Gastrocnemius medialis (tissue), 4 donors: ENCODE data around the gene RSPH6A. TPM values are rescaled to one million over a fixed set of nuclear protein-coding genes. Genes with fewer than 3 reads are reported as not detected.

ENCODE experiments used
- ATAC-seq, 2 donors: fragments of 150-250 bp; one replicate each; pipeline ENCODE4 v1.9.1; 2016
- DNase-seq, 2 donors: peaks; one replicate each; pipeline ENCODE4 v3.0.0-alpha.2; 2019
- H3K27ac ChIP-seq, 4 donors: fragments of 200-600 bp; sonication (generic); 1 replicate in 1 of 4; 2 replicates in 3 of 4; pipeline ENCODE4 v1.5.1; 2016 to 2018; ENCODE audit warnings: mild to moderate bottlenecking in 2 of 4, moderate library complexity in 1 of 4
- H3K27me3 ChIP-seq, 3 donors: fragments of 200-600 bp; sonication (generic) in 2 of 3; 1 replicate in 1 of 3; 2 replicates in 2 of 3; pipeline versions ENCODE4 v1.5.1 to v1.6.0; 2016 to 2019; ENCODE audit warnings: mild to moderate bottlenecking in 1 of 3, moderate library complexity in 1 of 3
- H3K36me3 ChIP-seq, 2 donors: fragments of 200-600 bp; sonication (generic) in 1 of 2; one replicate each; pipeline ENCODE4 v1.5.1; 2017 to 2018
- H3K4me1 ChIP-seq, 2 donors: fragments of 200-600 bp; sonication (generic) in 1 of 2; one replicate each; pipeline ENCODE4 v1.5.1; 2016 to 2017; ENCODE audit warnings: mild to moderate bottlenecking in 2 of 2
- H3K4me3 ChIP-seq, 4 donors: fragments of 200-600 bp; sonication (generic) in 3 of 4; 1 replicate in 1 of 4; 2 replicates in 3 of 4; pipeline ENCODE4 v1.5.1; 2016 to 2019; ENCODE audit warnings: mild to moderate bottlenecking in 2 of 4
- H3K9me3 ChIP-seq, 3 donors: fragments of 200-600 bp; sonication (generic) in 2 of 3; 1 replicate in 1 of 3; 2 replicates in 2 of 3; pipeline ENCODE4 v1.5.1; 2016 to 2019
- CTCF ChIP-seq, 5 experiments: fragments of 450-650 bp in 3 of 5; fragments of 200-600 bp in 2 of 5; sonication (generic) in 2 of 5; IDR thresholded peaks in 4 of 5; conservative IDR thresholded peaks in 1 of 5; 1 replicate in 4 of 5; 2 replicates in 1 of 5; pipeline ENCODE4 v1.5.1; 2016 to 2019; ENCODE audit warnings: antibody characterized with exemption in 5 of 5, mild to moderate bottlenecking in 3 of 5, moderate library complexity in 3 of 5
- POLR2A ChIP-seq, 2 donors: fragments of 450-650 bp; IDR thresholded peaks; one replicate each; pipeline ENCODE4 v1.6.1; 2017; ENCODE audit warnings: antibody characterized with exemption in 2 of 2, mild to moderate bottlenecking in 2 of 2, moderate library complexity in 2 of 2
- in situ Hi-C, 4 donors: fragments of 200-750 bp; cut with MboI; loops; one replicate each; pipeline versions ENCODE4 v1.15.0 to v1.8.0; 2017; ENCODE audit warnings: low sequenced_read_pairs in 4 of 4
- intact Hi-C: fragments of 100-400 bp; cut with DNase I; formaldehyde crosslinking; loops from one replicate; pipeline ENCODE4 v1.15.1; 2023; ENCODE audit warnings: low total_unique reads
- total RNA-seq, 4 donors: library from RNA; depleted of rRNA; stranded (reverse); fragments of >200 nt; gene quantifications; one replicate each; pipeline versions ENCODE4 v1.1.0 to v1.2.3, GENCODE V29; 2016

Gene RSPH6A
- total RNA-seq, 4 donors from 2014 or later = not detected

DNA sequence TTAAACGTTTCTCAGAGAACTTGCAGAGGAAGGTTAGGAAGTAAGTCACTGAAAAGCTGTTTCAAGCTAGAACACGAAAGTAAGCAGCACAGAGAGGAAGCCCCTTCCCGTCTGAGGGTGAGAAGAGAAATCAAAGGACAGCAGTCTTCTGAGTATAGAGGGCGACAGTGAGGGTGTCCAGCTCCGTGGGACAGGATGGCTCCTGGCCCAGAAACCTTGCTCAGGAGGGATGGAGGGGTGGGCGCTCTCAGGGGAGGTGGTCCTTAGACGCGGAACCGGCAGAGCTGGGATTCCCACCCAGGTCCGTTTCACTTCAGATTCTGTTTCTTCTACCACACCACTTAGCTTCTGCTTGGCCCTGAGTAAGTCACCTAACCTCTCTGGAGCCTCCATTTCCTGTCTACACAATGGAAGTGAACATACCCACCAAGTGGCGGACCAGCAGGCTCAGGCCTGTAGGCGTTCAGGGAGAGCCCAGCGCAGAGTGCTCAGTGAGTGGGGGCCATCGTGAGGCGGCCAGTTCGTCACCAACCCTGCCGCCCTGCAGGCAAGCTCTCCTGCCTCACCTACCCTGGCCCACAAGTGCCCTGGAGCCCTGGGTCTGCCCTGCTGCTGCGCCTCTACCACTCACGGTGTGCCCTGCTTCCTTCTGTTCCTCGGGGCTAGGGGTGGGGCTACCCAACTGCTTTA, 5.5 kb upstream of the RSPH6A start:
- H3K36me3 ChIP-seq = peaks cover 0 to 43% of the 10 kb centered on the region in 2 donors
- DNase-seq = no peak
- intact Hi-C loops = no loop called here
- in situ Hi-C loops = no loop called here
- H3K4me1 ChIP-seq = peaks cover 0 to 10% of the 10 kb centered on the region in 2 donors
- no peaks in the 10 kb centered on the region for H3K9me3 ChIP-seq
- no peak for ATAC-seq
- peaks cover 0 to 8% (median 5%) of the 10 kb centered on the region in 3 donors for H3K27me3 ChIP-seq
- TF ChIP-seq POLR2A (IDR thresholded peaks at IDR 0.05) = no peak
- no peak for TF ChIP-seq CTCF (IDR thresholded peaks at IDR 0.05 in 4 of 5, conservative IDR thresholded peaks at IDR 0.05 in 1 of 5)
- no peak overlapping the region for H3K27ac ChIP-seq
- no peak overlapping the region for H3K4me3 ChIP-seq

DNA sequence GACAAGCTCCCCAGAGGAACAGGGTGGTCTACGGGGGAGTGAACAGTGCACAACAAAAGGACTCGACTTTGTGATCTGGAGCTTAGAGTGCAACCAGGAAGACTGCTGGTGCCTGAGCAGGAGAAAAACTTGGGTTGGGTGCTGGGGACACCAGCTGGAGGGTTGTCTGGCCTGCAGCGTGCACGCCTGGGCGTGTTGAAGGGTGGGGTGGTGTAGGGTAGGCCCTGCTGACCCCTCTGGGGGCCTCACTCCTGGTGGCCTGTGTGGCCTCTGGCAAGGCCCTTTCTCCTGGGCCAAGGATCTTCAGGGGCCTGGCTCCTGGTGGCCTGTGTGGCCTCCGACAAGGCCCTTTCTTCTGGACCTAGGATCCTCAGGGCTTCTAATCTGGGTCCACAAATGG, 4.7 kb upstream of the RSPH6A start:
- H3K36me3 ChIP-seq = peaks cover 0 to 35% of the 10 kb centered on the region in 2 donors
- no peak for TF ChIP-seq POLR2A (IDR thresholded peaks at IDR 0.05)
- TF ChIP-seq CTCF (IDR thresholded peaks at IDR 0.05 in 4 of 5, conservative IDR thresholded peaks at IDR 0.05 in 1 of 5) = no peak
- peaks cover 0 to 11% (median 5%) of the 10 kb centered on the region in 3 donors for H3K27me3 ChIP-seq
- no peak for DNase-seq
- in situ Hi-C loops = no loop called here
- no peaks in the 10 kb centered on the region for H3K9me3 ChIP-seq
- no peak overlapping the region for H3K4me3 ChIP-seq
- no peak for ATAC-seq
- intact Hi-C loops = loop anchor here (5.0 kb wide), 1 partner anchor 198 kb away; no protein-coding TSS in a partner anchor
- H3K4me1 ChIP-seq = peaks cover 0 to 10% of the 10 kb centered on the region in 2 donors
- H3K27ac ChIP-seq = no peak overlapping the region

DNA sequence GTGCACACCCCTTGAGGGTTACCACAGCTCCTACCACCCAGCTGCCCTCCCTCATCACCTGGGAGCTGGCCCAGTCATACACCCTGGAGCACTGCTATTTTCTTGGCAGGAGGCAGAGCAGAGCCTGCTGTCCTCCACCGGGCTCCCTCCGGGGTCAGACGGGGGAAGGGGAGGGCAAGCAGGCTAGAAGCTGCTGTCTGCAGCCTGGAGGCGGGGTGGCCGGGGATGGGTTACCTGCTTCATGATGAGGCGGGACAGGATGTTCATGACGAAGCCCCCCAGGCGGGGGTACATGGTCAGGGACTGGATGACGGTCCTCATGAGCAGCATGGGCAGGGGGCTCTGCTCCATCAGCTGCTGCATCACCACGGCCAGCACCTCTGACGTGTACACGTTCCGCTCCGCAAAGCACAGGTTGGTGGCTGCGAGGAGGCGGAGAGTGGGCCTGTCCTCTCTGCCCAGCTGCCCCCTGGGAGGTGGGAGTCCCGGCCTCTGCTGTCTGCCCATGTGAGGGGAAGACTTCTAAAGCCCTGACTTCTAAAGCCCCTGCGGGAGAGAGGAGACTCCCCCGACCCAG, 2.7 kb upstream of the RSPH6A start:
- Histone ChIP-seq H3K4me1 (peaks cover 0 to 3% of the 10 kb centered on the region in 2 donors), H3K4me3 (no peak overlapping the region), H3K27me3 (peaks cover 0 to 11% (median 5%) of the 10 kb centered on the region in 3 donors), H3K27ac (no peak overlapping the region), H3K36me3 (peaks cover 0 to 20% of the 10 kb centered on the region in 2 donors), H3K9me3 (no peaks in the 10 kb centered on the region)
- intact Hi-C loops = loop anchor here (2.0 to 5.0 kb wide), 2 partner anchors 69 to 199 kb away; partner anchors contain the start of gene IRF2BP1
- in situ Hi-C loops = no loop called here
- no peak for DNase-seq
- peak in 1 of 2 donors; percentile 5 for ATAC-seq
- TF ChIP-seq CTCF (IDR thresholded peaks at IDR 0.05 in 4 of 5, conservative IDR thresholded peaks at IDR 0.05 in 1 of 5) = no peak
- no peak for TF ChIP-seq POLR2A (IDR thresholded peaks at IDR 0.05)

GRCh38 chr19:45817010-45817724, 2.1 kb upstream of the RSPH6A start:
- ATAC-seq = peak; percentile 85 to 95
- Histone ChIP-seq H3K9me3 (no peaks in the 10 kb centered on the region), H3K27ac (no peak overlapping the region), H3K4me3 (no peak overlapping the region), H3K4me1 (peaks cover 0 to 3% of the 10 kb centered on the region in 2 donors), H3K27me3 (peaks cover 0 to 11% (median 5%) of the 10 kb centered on the region in 3 donors), H3K36me3 (peaks cover 0 to 15% of the 10 kb centered on the region in 2 donors)
- TF ChIP-seq CTCF (IDR thresholded peaks at IDR 0.05 in 4 of 5, conservative IDR thresholded peaks at IDR 0.05 in 1 of 5) = peak; percentile 87 to 96 (median 92)
- TF ChIP-seq POLR2A (IDR thresholded peaks at IDR 0.05) = no peak
- intact Hi-C loops (loop anchor here (2.0 to 5.0 kb wide), 2 partner anchors 70 to 200 kb away; partner anchors contain the start of gene IRF2BP1), in situ Hi-C loops (no loop called here)
- DNase-seq = peak; percentile 78 to 88
